LoVo (cell line): ENCODE measurements around the gene LILRB5.
"Not testable (repeated sequence)": the region's sequence is repeated elsewhere in the genome, so short reads cannot be mapped to it uniquely, and the experiment has no call there.

ENCODE experiments used
- DNase-seq: peaks from one replicate; pipeline ENCODE4 v3.0.0-alpha.2; 2016; ENCODE audit warnings: low spot score

LILRB5 gene

DNA sequence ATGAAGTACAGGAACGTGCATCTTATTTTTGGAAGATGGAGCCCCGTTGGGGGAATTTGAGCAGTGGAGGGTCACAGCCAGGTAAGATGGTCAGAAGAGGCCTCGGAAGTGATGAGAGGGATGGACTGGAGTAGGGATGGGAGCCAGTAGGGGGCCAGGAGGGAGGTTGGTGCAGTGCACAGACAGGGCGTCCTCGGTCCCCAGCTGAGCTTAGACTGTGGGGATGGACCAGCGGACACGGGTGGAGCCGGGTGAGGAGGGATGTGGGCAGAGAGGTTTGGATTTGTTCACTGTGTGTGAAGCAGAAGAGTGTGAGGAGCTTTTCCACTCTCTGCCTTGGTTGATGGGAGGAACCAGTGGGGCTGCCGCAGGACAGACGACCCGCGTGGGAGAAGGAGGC, 45.8 kb downstream of the LILRB5 start:
- no peak for DNase-seq

DNA sequence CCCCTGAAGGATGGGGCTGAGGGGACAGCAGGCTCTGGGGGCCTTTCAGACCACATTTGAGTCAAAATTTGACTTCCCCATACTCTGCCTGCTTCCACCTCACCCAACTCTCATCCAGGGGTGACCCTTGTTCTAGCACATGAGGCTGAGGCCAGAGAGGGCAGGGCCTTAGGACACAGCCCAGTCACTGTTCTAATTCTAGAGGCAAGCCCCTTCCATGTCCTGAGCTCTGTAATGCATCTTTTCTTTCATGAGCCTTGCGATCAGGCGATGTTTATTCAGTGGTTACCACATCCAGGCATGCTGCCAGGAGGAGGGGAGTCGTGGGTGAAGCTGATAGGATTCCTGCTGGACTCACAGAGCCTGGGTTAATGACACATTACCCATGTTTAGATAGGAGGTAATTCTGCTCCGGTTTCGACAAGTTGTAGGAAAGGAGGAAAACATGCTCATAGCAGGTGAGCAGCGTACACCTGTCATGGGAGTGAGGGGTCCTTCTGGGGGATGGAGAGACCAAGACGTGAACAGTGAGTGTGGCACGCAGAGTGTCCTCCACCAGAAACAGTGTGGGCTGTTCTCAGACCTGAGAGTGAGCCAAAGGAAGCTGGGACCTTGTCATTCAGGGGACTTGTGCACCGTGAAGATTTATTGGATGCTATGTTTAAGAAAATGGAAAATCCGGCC, 47.1 kb downstream of the LILRB5 start:
- DNase-seq, result peak; percentile 88

- no peak for DNase-seq
These were observed 47.8 kb downstream of the LILRB5 start for GRCh38 chr19:54209058-54209810.

DNA sequence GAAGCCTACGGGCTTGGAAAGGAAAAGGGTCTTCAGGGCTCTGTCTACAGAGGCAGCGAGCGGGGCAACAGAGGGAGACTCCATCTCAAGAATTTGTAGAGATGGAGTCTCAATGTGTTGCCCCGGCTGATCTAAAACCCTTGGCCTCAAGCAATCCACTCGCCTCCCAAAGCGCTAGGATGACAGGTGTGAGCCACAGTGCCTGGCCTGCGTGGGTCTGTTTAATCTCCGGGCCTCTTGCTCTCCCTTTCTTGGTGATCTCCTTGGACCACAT, 48.4 kb downstream of the LILRB5 start:
- no peak for DNase-seq

GRCh38 chr19:54207983-54208783, 48.9 kb downstream of the LILRB5 start:
- DNase-seq, result no peak

GRCh38 chr19:54207676-54207982, 49.4 kb downstream of the LILRB5 start:
- no peak for DNase-seq

- DNase-seq, result not testable (repeated sequence)
These were observed 49.9 kb downstream of the LILRB5 start for GRCh38 chr19:54207193-54207592.

- no peak for DNase-seq
These were observed 50.3 kb downstream of the LILRB5 start for GRCh38 chr19:54206831-54207177.

DNA sequence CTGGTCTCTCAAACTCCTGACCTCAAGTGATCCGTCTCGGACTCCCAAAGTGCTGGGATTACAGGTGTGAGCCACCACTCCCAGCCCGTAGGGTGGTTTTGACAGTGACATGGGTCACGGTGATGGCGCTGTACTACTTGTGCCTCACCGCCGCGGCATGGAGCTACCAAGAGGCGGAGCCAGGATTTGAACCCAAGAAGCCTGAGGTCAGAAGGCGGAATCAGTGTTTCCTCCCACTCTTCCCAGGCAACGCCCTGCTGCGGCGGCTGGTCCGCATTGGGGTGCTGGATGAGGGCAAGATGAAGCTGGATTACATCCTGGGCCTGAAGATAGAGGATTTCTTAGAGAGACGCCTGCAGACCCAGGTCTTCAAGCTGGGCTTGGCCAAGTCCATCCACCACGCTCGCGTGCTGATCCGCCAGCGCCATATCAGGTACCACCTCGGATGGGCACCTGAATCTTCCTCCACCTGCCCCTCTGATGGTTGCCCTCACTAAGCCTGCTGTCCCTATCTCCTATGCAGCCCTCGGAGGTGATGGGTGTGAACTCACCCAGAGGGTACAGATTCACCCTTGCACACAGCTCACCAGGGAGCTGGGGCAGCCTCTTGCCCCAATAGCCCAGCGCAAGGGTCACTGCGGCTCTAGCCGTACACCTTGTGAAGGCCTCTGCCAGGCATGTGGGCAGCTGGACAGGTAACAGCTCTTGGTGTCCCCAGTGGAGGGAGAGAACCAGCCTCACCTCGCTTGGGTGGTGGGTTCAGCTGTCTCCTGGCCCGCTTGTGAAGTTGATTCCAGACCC, 50.8 kb downstream of the LILRB5 start:
- DNase-seq, result no peak

GRCh38 chr19:54204767-54205468, 52.2 kb downstream of the LILRB5 start:
- no peak for DNase-seq

GRCh38 chr19:54203151-54203611, 53.9 kb downstream of the LILRB5 start:
- no peak for DNase-seq

DNA sequence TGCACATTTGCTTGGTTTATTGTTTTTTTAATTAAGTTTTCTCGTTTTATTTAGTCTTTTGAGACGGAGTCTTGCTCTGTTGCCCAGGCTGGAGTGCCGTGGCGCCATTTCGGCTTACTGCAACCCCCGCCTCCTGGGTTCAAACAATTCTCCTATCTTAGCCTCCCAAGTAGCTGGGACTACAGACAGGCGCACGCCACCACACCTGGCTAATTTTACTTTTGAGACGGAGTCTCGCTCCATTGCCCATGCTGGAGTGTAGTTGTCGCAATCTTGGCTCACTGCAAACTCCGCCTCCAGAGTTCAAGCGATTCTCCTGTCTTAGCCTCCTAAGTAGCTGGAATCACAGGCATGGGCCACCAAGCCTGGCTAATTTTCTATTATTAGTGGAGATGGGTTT, 55.1 kb downstream of the LILRB5 start:
- DNase-seq, result no peak

DNA sequence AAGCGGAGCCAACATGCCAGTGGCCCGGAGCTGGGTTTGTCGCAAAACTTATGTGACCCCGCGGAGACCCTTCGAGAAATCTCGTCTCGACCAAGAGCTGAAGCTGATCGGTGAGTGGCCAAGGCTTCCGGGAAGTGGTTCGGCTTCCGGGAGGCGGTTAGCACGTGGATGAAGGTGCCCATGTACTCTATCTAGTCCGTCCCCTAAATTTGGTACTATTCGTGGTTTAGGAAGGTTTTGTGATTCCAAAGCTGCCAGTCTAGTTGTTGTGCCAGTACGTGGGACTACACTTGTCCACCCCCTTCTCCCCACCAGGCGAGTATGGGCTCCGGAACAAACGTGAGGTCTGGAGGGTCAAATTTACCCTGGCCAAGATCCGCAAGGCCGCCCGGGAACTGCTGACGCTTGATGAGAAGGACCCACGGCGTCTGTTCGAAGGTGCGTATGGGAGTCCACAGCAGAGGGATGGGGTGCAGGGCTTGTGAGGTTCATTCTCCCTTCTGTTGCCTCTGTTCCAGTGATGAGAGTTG, 55.8 kb downstream of the LILRB5 start:
- DNase-seq, result no peak
